H9 (cell line): Measurements from ENCODE around the gene FAM184A. TPM values are rescaled to one million over a fixed set of nuclear protein-coding genes. Genes with fewer than 3 reads are reported as not detected.

Experiments used
- DNase-seq: peaks from one replicate; pipeline ENCODE4 v3.0.0-alpha.2; 2017
- H2AFZ ChIP-seq: one replicate; pipeline ENCODE4 v1.6.1; 2013; ENCODE audit warnings: mild to moderate bottlenecking, low read length, control low read depth, moderate library complexity
- H2AK5ac ChIP-seq: 2 replicates; pipeline ENCODE4 v1.6.1; 2013; ENCODE audit warnings: low read length, control low read depth, mixed read lengths; ENCODE audit not compliant: insufficient read length
- H2BK120ac ChIP-seq: one replicate; pipeline ENCODE4 v1.6.1; 2013; ENCODE audit warnings: low read depth, mild to moderate bottlenecking, low read length, control low read depth, inconsistent platforms; ENCODE audit not compliant: poor library complexity, severe bottlenecking
- H2BK12ac ChIP-seq: 2 replicates; pipeline ENCODE4 v1.6.1; 2013; ENCODE audit warnings: low read length, control low read depth, mixed read lengths, low read depth; ENCODE audit not compliant: insufficient read length
- H2BK15ac ChIP-seq: 2 replicates; pipeline ENCODE4 v1.6.1; 2013; ENCODE audit warnings: low read depth, low read length, control low read depth
- H2BK20ac ChIP-seq: one replicate; pipeline ENCODE4 v1.6.1; 2013; ENCODE audit warnings: low read depth, mild to moderate bottlenecking, low read length, control low read depth, inconsistent platforms; ENCODE audit not compliant: poor library complexity, severe bottlenecking
- H2BK5ac ChIP-seq: 2 replicates; pipeline ENCODE4 v1.6.1; 2013; ENCODE audit warnings: low read length, control low read depth, mixed read lengths; ENCODE audit not compliant: insufficient read length
- H3K14ac ChIP-seq: 2 replicates; pipeline ENCODE4 v1.6.1; 2013; ENCODE audit warnings: low read length, control low read depth; ENCODE audit not compliant: insufficient read depth
- H3K18ac ChIP-seq: 2 replicates; pipeline ENCODE4 v1.6.1; 2013; ENCODE audit warnings: low read depth, mild to moderate bottlenecking, mixed read lengths, low read length, control low read depth; ENCODE audit not compliant: insufficient read length
- H3K23ac ChIP-seq: 2 replicates; pipeline ENCODE4 v1.6.1; 2013; ENCODE audit warnings: low read length, control low read depth, mixed read lengths, low read depth; ENCODE audit not compliant: insufficient read length
- H3K23me2 ChIP-seq: 2 replicates; pipeline ENCODE4 v1.6.1; 2013; ENCODE audit warnings: low read depth, mild to moderate bottlenecking, mixed read lengths, low read length, control low read depth; ENCODE audit not compliant: insufficient read length, poor library complexity, severe bottlenecking
- H3K27ac ChIP-seq: 2 replicates; pipeline ENCODE4 v1.5.1; 2013; ENCODE audit warnings: low read length, control low read depth, mixed read lengths, low read depth; ENCODE audit not compliant: insufficient read length
- H3K27me3 ChIP-seq: 2 replicates; pipeline ENCODE4 v1.6.1; 2013; ENCODE audit warnings: low read length, control low read depth, inconsistent platforms; ENCODE audit not compliant: insufficient read depth
- H3K4ac ChIP-seq: 2 replicates; pipeline ENCODE4 v1.6.1; 2013; ENCODE audit warnings: low read depth, mild to moderate bottlenecking, control low read depth, inconsistent platforms, low read length, moderate library complexity
- H3K4me1 ChIP-seq: 2 replicates; pipeline ENCODE4 v1.6.1; 2013; ENCODE audit warnings: low read length, control low read depth, inconsistent platforms; ENCODE audit not compliant: insufficient read depth
- H3K4me2 ChIP-seq: 2 replicates; pipeline ENCODE4 v1.6.1; 2013; ENCODE audit warnings: low read length, control low read depth, mixed read lengths; ENCODE audit not compliant: insufficient read length, insufficient read depth
- H3K56ac ChIP-seq: 2 replicates; pipeline ENCODE4 v1.6.1; 2013; ENCODE audit warnings: low read depth, mild to moderate bottlenecking, mixed read lengths, low read length, control low read depth; ENCODE audit not compliant: insufficient read length
- H3K79me1 ChIP-seq: 2 replicates; pipeline ENCODE4 v1.6.1; 2013; ENCODE audit warnings: low read depth, mild to moderate bottlenecking, moderate library complexity, low read length, control low read depth, inconsistent platforms; ENCODE audit not compliant: insufficient read depth, poor library complexity, severe bottlenecking
- H3K79me2 ChIP-seq: 2 replicates; pipeline ENCODE4 v1.6.1; 2013; ENCODE audit warnings: low read length, control low read depth, inconsistent platforms; ENCODE audit not compliant: insufficient read depth
- H3K9ac ChIP-seq: 2 replicates; pipeline ENCODE4 v1.6.1; 2013; ENCODE audit warnings: low read length, control low read depth, mixed read lengths; ENCODE audit not compliant: insufficient read length; ENCODE audit errors: extremely low read depth
- H3K9me3 ChIP-seq: one replicate; pipeline ENCODE4 v1.6.1; 2013; ENCODE audit warnings: low read depth, low read length, inconsistent platforms; ENCODE audit not compliant: control insufficient read depth
- H3T11ph ChIP-seq: one replicate; pipeline ENCODE4 v1.6.1; 2013; ENCODE audit warnings: mild to moderate bottlenecking, low read length, control low read depth, inconsistent platforms
- H4K20me1 ChIP-seq: one replicate; pipeline ENCODE4 v1.6.1; 2013; ENCODE audit not compliant: control insufficient read depth, insufficient read length, insufficient read depth
- H4K5ac ChIP-seq: 2 replicates; pipeline ENCODE4 v1.6.1; 2013; ENCODE audit warnings: low read depth, mild to moderate bottlenecking, mixed read lengths, low read length, control low read depth; ENCODE audit not compliant: insufficient read length
- H4K8ac ChIP-seq: replicated peaks from 2 replicates; pipeline ENCODE4 v1.6.1; 2013; ENCODE audit warnings: low read length, control low read depth, mixed read lengths, low read depth; ENCODE audit not compliant: insufficient read length
- H4K91ac ChIP-seq: 2 replicates; pipeline ENCODE4 v1.6.1; 2013; ENCODE audit warnings: low read depth, mild to moderate bottlenecking, moderate library complexity, mixed read lengths, low read length, control low read depth; ENCODE audit not compliant: insufficient read length
- H3K27ac Mint-ChIP-seq, 3 experiments: 2 replicates in 2 of 3; 3 replicates in 1 of 3; pipeline ENCODE4 v1.8.0; 2020 to 2021; ENCODE audit warnings: mixed read lengths in 3 of 3, mild to moderate bottlenecking in 1 of 3, moderate library complexity in 1 of 3
- H3K27me3 Mint-ChIP-seq: 2 replicates; pipeline ENCODE4 v1.8.0; 2021; ENCODE audit warnings: low read depth, mild to moderate bottlenecking, moderate library complexity, mixed read lengths
- H3K36me3 Mint-ChIP-seq, 3 experiments: 2 replicates in 2 of 3; 3 replicates in 1 of 3; pipeline ENCODE4 v1.8.0; 2020 to 2021; ENCODE audit warnings: low read depth in 3 of 3, mixed read lengths in 3 of 3; ENCODE audit not compliant: insufficient read depth in 1 of 3
- H3K4me1 Mint-ChIP-seq, 2 experiments: 2 replicates each; pipeline ENCODE4 v1.8.0; 2020; ENCODE audit warnings: mixed read lengths in 2 of 2
- H3K4me3 Mint-ChIP-seq, 2 experiments: 2 replicates in 1 of 2; 3 replicates in 1 of 2; pipeline ENCODE4 v1.8.0; 2020 to 2021; ENCODE audit warnings: mild to moderate bottlenecking in 2 of 2, mixed read lengths in 2 of 2, moderate library complexity in 1 of 2
- H3K9me3 Mint-ChIP-seq, 2 experiments: 2 replicates in 1 of 2; 3 replicates in 1 of 2; pipeline ENCODE4 v1.8.0; 2020; ENCODE audit warnings: mild to moderate bottlenecking in 2 of 2, mixed read lengths in 2 of 2, moderate library complexity in 1 of 2
- CTCF ChIP-seq: fragments of 200-600 bp; sonication (generic); conservative IDR thresholded peaks from 3 replicates; pipeline ENCODE4 v1.8.0; 2021; ENCODE audit warnings: antibody characterized with exemption, mild to moderate bottlenecking
- whole genome bisulfite sequencing: extraction: QIAGEN DNeasy Blood & Tissue Kit; methylation state at CpG from one replicate; pipeline ENCODE4 v1.1.7; 2013; ENCODE audit warnings: missing lambda C conversion rate, low lambda C conversion rate, mixed read lengths; ENCODE audit not compliant: insufficient read length; ENCODE audit errors: extremely low coverage; 5-methylcytosine and 5-hydroxymethylcytosine counted together
- total RNA-seq: library from RNA; stranded (reverse); gene quantifications from 2 replicates; pipeline ENCODE4 v1.2.1, GENCODE V29; 2021

The FAM184A gene
- total RNA-seq, 1 experiment from 2014 or later = 11.4 TPM

DNA sequence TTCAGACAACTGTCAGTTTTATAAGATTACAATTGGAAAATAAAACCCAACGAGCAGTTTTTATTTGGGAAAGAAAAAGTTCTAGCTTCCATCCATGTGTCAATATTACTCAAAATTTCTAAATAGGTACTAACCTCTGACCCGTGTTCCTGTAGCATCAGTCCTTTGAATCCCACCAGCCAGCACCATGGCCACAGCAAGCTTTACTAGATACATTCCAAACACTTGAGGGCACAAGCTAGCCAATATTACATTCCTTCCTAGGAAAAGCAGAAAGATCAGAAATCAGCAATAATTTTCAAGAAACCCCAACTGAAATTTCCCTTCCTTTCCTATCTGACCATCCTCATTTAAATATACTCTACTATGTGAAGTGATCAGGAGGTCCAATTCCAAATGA is 165.3 kb downstream of the FAM184A start:
- H3K14ac ChIP-seq = no peak overlapping the region
- H3K9me3 Mint-ChIP-seq = no peaks in the 10 kb centered on the region
- no peak overlapping the region for H2BK15ac ChIP-seq
- H3K23me2 ChIP-seq = no peaks in the 10 kb centered on the region
- H3K4me3 Mint-ChIP-seq = no peak overlapping the region
- no peak overlapping the region for H3K4me2 ChIP-seq
- no peaks in the 10 kb centered on the region for H3K27me3 ChIP-seq
- no peak overlapping the region for H2BK120ac ChIP-seq
- H3K9ac ChIP-seq = no peak overlapping the region
- no peak overlapping the region for H3K27ac ChIP-seq
- H2AK5ac ChIP-seq = no peak overlapping the region
- no peak overlapping the region for H3K23ac ChIP-seq
- no peaks in the 10 kb centered on the region for H3K9me3 ChIP-seq
- no CpG with 5 or more reads among the region's 2 CpGs for WGBS
- H3K4me1 ChIP-seq = no peaks in the 10 kb centered on the region
- no peak overlapping the region for H4K5ac ChIP-seq
- no peak overlapping the region for H3K56ac ChIP-seq
- H2BK5ac ChIP-seq = no peak overlapping the region
- H3K79me2 ChIP-seq = no peaks in the 10 kb centered on the region
- DNase-seq = no peak
- no peak overlapping the region for H3K18ac ChIP-seq
- no peak overlapping the region for H2BK12ac ChIP-seq
- no peaks in the 10 kb centered on the region for H3K27me3 Mint-ChIP-seq
- no peaks in the 10 kb centered on the region for H3K4me1 Mint-ChIP-seq
- H4K91ac ChIP-seq = no peak overlapping the region
- H2BK20ac ChIP-seq = no peak overlapping the region
- no peak overlapping the region for H3T11ph ChIP-seq
- no peak for TF ChIP-seq CTCF
- H3K79me1 ChIP-seq = no peaks in the 10 kb centered on the region
- no peak overlapping the region for H3K4ac ChIP-seq
- H3K27ac Mint-ChIP-seq = no peak overlapping the region
- H3K36me3 Mint-ChIP-seq = peaks cover 7 to 54% (median 54%) of the 10 kb centered on the region in 3 experiments; a peak in 5 of 7 replicates
- H4K20me1 ChIP-seq = no peaks in the 10 kb centered on the region
- no peak overlapping the region for H4K8ac ChIP-seq
- no peak overlapping the region for H2AFZ ChIP-seq
